SK-N-SH (cell line): ENCODE measurements around the gene ATP11C.

Experiments
- CHD2 ChIP-seq: fragments of 150-350 bp; IDR thresholded peaks from 2 replicates; pipeline ENCODE4 v1.6.1; 2018; ENCODE audit warnings: low read length; ENCODE audit not compliant: partially characterized antibody
- EP300 ChIP-seq, 2 experiments: IDR thresholded peaks; 2 replicates each; pipeline versions ENCODE4 v1.4.0 to v1.6.1; 2012; ENCODE audit warnings: borderline replicate concordance in 1 of 2, low read depth in 1 of 2, low read length in 1 of 2
- EZH2phosphoT487 ChIP-seq: fragments of 200-600 bp; sonication (generic); IDR thresholded peaks from 2 replicates; pipeline ENCODE4 v1.6.1; 2017; ENCODE audit warnings: low read depth, mixed run types, mild to moderate bottlenecking, antibody characterized with exemption, moderate library complexity, borderline replicate concordance
- JUND ChIP-seq: IDR thresholded peaks from 2 replicates; pipeline ENCODE4 v1.4.0; 2012
- MAX ChIP-seq: IDR thresholded peaks from 2 replicates; pipeline ENCODE4 v1.4.0; 2012; ENCODE audit warnings: low read depth
- NFIC ChIP-seq: IDR thresholded peaks from 2 replicates; pipeline ENCODE4 v1.4.0; 2012; ENCODE audit warnings: borderline replicate concordance
- POLR2AphosphoS5 ChIP-seq: IDR thresholded peaks from 2 replicates; pipeline ENCODE4 v1.6.1; 2012; ENCODE audit warnings: low read depth, low read length
- RAD21 ChIP-seq: IDR thresholded peaks from 2 replicates; pipeline ENCODE4 v1.6.1; 2012; ENCODE audit warnings: mild to moderate bottlenecking, low read length
- REST ChIP-seq: IDR thresholded peaks from 2 replicates; pipeline ENCODE4 v1.6.1; 2012; ENCODE audit warnings: mild to moderate bottlenecking, low read depth, low read length, moderate library complexity
- TF ChIP-seq, protein P1 (sequence below): fragments of 200-600 bp; sonication (generic); IDR thresholded peaks from 2 replicates; pipeline ENCODE4 v1.6.1; 2017; ENCODE audit warnings: antibody characterized with exemption, mild to moderate bottlenecking, moderate library complexity

GRCh38 chrX:139936259-139936658 is 3.4 kb upstream of the ATP11C start:
- TF ChIP-seq, protein P1, sequence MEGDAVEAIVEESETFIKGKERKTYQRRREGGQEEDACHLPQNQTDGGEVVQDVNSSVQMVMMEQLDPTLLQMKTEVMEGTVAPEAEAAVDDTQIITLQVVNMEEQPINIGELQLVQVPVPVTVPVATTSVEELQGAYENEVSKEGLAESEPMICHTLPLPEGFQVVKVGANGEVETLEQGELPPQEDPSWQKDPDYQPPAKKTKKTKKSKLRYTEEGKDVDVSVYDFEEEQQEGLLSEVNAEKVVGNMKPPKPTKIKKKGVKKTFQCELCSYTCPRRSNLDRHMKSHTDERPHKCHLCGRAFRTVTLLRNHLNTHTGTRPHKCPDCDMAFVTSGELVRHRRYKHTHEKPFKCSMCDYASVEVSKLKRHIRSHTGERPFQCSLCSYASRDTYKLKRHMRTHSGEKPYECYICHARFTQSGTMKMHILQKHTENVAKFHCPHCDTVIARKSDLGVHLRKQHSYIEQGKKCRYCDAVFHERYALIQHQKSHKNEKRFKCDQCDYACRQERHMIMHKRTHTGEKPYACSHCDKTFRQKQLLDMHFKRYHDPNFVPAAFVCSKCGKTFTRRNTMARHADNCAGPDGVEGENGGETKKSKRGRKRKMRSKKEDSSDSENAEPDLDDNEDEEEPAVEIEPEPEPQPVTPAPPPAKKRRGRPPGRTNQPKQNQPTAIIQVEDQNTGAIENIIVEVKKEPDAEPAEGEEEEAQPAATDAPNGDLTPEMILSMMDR = no peak
- TF ChIP-seq EP300 (IDR thresholded peaks at IDR 0.05; ENCODE audit: borderline replicate concordance in 1 of 2, low read depth in 1 of 2, low read length in 1 of 2) = no peak
- no peak for TF ChIP-seq REST
- TF ChIP-seq MAX = no peak
- TF ChIP-seq RAD21 = no peak
- TF ChIP-seq NFIC = no peak
- TF ChIP-seq JUND = no peak
- TF ChIP-seq EZH2phosphoT487 = no peak
- TF ChIP-seq POLR2AphosphoS5 = no peak
- no peak for TF ChIP-seq CHD2
